ENCODE results near the gene HSPA14.
"Not testable (repeated sequence)": the region's sequence is repeated elsewhere in the genome, so short reads cannot be mapped to it uniquely, and the experiment has no call there.

Gene HSPA14, protein sequence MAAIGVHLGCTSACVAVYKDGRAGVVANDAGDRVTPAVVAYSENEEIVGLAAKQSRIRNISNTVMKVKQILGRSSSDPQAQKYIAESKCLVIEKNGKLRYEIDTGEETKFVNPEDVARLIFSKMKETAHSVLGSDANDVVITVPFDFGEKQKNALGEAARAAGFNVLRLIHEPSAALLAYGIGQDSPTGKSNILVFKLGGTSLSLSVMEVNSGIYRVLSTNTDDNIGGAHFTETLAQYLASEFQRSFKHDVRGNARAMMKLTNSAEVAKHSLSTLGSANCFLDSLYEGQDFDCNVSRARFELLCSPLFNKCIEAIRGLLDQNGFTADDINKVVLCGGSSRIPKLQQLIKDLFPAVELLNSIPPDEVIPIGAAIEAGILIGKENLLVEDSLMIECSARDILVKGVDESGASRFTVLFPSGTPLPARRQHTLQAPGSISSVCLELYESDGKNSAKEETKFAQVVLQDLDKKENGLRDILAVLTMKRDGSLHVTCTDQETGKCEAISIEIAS

DNA sequence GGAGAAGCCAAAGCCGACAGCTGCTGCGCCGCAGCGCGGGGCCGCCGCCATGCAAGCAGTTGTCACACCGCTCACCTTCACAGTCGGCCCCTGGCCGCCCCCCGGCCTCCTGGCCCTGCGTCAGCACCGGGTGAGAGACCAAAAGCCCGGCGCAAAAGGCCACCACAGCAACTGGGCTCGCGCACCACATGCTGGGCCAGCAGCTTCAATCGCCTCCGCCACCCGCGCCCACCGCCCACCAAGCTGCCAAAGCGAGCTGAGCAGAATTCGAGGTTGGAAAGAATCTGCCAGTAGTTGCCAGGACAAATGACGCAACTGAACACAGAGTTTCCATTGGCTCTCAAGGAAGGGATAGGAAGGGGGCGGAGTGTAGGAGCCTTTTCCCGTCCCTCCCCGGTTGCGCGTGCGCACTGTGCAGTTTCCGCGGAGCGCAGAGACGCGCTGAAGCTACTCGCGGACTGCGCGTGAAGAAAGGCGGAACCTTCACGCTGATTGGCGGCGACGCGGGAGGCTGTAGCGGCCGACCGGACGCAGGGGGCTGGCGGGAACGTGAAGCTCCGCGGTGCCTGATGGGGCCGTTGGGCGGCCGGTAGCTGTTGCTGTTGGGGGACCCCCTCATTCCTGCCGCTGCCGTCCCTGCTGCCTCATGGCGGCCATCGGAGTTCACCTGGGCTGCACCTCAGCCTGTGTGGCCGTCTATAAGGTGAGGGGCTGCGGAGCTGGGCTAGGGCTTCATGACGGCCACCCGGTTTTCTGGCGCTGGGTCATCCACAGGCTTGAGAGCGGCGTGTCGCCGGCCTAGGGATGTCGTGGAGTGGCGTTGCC is at the start of gene HSPA14, which contains the start of the genes CDNF and MSANTD7:
HSPA14 (plus strand) TSS at position 550 of the 825 bp plus-strand sequence; CDS start at position 647, 97 bp downstream.
CDNF (minus strand) TSS at position 281 of the 825 bp plus-strand sequence; CDS start at position 190, 91 bp downstream.
MSANTD7 (plus strand) TSS at position 550 of the 825 bp plus-strand sequence. CDS start 3,979 bp downstream, outside the sequence.
- peak; percentile 99 for DNase-seq

DNA sequence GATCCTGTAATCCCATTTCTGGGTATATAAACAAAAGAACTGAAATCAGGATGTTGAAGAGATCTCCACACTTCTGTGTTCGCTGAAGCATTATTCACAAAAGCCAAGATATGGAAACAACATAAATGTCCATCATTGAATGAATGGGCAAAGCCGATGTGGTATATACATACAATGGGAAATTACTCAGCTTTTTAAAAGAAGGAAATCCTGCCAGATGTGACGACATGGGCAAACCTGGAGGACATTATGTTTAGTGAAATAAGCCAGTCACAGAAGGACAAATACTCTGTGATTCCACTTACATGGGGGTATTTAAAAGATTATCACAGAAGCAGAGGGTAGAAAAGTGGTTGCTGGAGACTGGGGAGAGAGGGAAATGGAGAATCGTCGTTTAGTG is 39.5 kb upstream of the HSPA14 start:
- no peak for DNase-seq

DNA sequence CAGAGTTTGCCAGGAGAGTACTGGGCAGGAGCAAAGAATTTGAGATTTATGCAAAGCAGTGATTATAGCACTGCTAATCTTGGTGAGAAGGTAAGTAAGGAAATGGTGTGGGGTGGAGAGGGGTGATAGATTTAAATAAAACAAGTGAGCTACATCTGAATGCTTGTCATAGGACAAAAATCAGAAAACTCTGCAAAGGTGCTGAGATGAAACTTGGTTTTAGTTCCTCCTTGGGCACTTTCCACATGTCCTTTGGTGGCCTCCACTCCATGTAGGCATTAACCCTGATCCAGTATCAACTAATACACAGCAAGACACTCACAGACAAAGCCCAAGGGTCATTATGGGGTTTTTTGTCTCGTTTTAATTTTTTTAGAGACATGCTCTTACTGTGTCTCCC is 37.7 kb upstream of the HSPA14 start:
- no peak for DNase-seq

DNA sequence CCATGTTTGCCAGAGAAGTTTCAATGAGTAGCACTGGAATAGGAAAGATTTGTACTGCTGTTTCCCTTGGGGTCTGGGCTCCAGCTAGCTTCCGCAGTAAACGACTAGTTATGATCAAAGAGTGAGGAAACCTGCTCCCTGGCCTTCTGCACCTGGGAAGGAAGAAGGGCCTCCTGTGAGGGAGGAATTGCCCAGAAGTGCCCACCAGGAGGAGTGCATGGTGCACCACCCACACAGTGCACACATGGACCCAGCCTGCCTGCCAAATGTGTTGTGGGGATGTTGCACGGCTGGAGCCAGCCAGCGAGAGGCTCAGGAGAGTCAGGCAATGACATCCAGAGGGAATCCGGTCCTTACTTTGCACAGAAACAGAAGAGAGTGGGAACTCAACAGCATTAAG is 36.4 kb upstream of the HSPA14 start:
- DNase-seq, result peak; percentile 10

DNA sequence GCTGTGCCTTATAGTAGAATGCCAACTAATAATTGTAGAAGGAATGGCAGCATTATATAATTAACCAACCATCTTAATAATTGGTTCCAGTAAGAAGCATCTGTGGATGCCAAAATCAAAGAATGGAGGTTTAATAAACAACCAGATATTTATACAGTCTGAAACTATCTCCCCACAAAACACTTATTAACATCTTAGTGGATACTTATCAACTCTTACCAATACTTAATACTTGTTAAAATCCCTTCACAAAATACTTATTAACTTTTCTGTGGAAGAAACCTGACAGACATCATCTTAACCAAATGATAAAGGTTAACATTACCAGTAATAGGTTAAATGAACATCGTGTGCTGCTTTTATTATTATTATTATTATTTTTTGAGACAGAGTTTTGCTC is 34.3 kb upstream of the HSPA14 start:
- DNase-seq, result no peak

DNA sequence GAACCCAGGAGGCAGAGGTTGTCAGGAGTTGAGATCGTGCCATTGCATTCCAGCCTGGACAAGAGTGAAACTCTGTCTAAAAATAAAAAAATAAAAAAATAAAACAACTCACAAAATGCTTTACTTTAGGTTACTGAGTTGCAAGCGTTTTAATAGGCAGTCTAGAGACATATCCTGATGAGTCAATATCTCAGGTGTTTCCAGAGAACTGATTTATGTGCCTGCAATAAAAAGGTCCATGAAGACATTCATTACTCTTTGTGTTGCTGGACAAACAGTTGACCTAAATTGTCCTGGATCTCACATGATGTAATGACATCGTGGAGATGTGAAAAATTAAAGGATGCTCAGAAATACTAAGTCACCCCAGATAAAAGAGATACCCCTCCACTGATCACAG is 31.8 kb upstream of the HSPA14 start:
- no peak for DNase-seq

DNA sequence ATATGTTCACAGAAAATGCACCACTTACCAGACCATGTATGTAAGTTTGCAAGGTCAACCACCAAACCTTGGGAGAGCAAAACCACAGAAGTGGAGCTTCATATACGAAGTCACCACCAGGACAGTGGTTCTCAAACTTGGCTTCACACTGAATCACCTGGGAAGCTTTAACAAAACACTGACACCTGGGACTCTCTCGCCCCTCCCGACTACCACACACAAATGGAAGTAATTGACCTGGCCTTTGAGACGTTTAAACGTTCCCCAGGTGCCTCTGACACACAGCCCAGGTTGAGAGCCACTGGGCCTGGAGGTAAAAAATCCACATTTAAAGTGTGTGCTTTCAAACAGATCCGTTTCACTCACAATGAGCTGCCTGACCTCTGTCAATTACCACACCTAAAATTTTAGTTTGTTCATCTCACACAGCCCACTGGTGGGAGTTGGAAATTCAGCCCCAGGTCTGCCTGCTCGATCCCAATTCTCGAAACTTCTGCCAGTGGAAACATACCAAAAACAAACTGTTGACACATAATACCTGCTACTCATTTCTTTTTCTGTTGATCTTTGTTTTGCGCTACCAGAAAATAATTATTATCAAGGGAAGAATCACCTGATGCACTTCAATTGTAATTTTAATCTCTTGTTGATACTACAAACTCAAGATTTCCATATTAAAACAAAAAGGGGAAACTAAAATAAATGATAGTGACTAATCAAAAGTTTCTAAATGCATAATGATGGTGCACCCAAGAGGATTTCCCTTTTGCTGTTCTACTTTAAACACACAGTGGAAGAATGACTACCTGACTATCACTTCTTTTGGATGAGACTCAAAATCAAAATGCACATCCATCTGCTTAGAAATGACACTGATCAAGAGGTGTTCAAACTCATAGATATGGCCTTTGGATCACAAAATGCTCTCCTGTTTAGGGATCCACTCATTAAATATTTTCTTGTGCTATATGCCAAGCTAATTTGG is 26.8 kb upstream of the HSPA14 start:
- DNase-seq, result no peak

DNA sequence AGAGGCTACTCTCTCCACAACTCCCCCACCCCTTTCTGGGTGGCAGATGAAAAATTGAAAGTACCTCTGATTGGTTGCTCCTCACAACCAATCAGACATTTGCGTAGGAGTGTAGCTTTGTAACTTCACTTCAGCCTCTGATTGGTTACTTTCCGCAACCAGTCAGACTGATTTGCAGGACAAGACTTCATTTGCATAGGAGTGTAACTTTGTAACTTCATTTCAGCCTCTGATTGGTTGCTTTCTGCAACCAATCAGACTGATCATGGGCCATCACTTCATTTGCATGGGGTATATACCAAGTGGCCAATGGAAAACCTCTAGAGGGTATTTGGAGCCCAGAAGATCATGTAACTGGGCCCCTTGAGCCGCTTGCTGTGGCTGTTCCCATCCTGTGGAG is 25.8 kb upstream of the HSPA14 start:
- DNase-seq, result no peak

DNA sequence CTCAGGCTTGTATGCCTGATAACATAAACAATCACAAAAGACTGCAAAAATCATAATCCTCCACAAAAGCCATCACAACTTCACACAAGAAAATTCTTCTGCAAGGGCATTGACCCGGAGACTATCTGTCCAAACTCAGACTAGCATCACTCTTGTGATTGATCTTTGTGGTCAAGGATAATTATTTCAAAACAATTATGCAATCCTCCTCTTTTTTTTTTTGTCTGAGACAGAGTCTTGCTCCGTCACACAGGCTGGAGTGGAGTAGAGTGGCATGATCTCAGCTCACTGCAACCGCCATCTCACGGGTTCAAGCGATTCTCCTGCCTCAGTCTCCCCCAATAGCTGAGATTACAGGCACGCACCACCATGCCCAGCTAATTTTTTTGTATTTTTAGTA is 22.4 kb upstream of the HSPA14 start:
- DNase-seq, result no peak

DNA sequence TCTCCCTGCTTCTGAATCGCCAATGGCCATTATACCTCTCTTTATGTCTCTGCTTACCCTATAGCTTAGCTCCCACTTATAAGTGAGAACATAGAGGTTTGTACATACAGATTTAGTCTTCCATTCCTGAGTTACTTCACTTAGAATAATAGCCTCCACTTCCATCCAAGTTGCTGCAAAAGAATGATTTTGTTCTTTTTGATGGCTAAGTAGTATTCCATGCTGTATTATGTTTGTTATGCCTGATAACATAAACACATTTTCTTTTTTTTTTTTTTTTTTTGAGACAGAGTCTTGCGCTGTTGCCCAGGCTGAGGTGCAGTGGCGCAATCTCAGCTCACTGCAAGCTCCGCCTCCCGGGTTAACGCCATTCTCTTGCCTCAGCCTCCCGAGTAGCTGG is 21.4 kb upstream of the HSPA14 start:
- not testable (repeated sequence) for DNase-seq

DNA sequence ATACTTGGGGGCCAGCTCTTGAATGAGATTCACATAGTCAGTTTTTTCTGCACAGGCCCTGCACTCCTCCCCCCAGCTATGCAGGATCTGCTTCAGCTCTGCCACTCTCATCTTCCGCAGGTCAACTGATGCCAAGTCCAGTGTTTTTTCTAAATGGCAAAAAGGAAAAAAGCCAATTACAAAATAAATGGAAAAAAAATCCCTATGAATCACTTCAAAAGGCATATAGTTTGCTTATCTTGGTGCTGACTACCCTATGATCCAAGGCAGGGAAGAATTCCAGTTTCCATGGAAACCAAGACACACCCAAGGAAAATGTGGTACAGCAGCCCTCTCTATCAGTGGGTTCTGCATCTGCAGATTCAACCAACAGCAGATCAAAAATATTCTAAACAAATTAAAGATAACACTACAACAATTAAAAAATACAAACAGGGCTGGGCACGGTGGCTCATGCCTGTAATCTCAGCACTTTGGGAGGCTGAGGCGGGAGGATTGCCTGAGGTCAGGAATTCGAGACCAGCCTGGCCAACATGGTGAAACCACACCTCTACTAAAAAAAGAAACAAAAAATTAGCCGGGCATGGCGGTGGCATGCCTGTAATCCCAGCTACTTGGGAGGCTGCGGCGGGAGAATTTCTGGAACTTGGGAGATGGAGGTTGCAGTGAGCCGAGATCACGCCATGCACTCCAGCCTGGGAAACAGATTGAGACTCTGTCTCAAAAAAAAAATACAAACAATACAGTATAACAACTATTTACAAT is 17.9 kb upstream of the HSPA14 start:
- no peak for DNase-seq

DNA sequence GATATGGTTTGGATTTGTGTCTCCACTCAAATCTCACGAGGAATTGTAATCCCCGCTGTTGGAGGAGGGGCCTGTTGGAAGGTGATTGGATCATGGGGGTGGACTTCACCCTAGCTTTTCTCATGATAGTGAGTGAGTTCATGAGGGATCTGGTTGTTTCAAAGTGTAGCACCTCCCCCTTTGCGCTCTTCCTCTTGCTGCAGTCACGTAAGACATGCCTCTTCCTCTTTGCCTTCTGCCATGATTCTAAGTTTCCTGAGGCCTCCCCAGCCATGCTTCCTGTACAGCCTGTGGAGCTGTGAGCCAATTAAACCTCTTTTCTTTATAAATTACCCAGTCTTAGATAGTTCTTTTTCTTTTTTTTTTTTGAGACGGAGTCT is 17.3 kb upstream of the HSPA14 start:
- DNase-seq, result no peak

DNA sequence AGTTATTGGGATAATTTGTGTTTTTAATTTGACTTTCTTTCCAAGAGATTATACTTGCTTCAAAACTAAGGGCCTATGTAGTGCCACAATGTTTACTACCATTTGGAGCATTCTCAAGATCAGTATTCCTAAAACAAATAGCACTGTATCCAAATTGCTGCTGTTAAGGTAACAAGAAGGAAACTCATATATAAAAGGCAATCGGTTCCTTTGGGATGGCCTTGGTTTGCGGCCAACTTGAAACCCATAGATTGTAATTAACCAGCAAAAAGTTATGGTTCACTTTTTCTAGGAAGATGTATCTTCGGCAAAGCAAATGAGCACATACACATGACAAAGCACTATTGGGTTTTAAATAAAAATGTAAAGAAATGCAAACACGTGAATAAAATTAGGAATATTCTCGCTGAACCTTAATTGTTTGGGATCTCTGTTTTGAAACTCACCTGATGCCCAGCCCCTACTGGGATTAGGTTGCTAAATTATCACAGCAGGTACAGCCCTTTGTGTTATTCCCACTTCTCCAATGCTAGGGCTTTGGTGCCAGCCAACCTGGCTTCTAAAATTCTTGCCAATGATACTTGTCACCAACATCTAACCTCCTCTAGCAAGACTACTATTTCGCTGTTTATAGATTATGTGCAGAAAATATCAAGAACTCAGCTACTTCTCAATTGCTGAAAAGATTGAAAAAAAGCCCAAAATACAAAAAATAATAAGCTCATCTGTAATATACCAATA is 16.3 kb upstream of the HSPA14 start:
- no peak for DNase-seq

DNA sequence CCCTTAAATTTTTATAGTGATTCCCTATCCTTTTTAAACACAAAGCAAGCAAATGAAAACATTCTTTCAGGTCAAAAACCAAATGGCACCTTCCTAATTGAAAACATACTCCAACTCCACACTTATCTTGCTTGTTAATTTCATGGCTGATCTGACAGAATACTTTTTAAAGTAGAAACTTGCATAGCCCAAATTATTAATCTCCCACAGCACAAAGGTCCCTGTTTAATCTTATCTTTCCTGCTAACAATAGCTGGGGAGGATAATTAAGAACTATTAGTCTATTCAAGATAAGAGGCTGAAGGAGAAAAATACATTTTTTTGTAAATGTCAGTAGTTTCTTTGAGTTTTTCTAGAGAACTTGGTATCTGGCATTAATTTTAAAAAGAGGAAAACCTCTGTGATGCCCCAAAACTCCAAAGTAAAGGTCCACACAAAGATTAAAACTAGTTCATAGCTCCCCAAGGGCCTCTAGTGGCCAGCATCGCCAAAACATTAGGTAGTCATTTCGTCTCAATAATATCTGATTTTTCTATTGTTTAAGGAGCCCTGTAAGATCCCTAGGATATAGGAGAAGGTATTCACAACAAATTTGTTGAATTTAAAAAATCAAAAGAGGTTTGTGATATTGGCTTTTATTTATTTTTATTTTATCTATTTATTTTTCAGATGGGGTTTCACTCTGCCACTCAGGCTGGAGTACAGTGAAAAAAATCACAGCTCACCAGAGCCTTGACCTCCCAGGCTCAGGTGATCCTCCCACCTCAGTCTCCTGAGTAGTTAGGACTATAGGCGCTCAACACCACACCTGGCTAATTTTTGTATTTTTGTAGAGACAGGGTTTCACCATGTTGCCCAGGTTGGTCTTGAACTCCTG is 15.0 kb upstream of the HSPA14 start:
- peak; percentile 44 for DNase-seq

DNA sequence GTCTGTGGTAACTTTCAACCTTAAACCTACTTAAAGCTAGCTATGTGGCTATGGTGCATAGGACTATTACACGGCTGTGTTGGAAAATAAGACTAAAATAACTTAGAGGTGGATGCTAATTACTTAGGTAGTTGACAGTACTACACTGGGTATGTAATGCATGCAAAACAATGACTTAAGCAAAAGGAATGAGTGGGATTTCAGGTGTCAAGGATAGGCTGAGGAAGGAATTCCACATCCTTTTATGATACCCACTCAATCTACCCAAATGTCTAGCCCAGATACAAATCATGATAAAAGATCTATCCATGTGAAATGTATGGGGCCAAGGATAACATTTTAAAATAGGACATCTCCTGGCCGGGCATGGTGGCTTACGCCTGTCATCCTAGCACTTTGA is 14.1 kb upstream of the HSPA14 start:
- DNase-seq, result no peak

DNA sequence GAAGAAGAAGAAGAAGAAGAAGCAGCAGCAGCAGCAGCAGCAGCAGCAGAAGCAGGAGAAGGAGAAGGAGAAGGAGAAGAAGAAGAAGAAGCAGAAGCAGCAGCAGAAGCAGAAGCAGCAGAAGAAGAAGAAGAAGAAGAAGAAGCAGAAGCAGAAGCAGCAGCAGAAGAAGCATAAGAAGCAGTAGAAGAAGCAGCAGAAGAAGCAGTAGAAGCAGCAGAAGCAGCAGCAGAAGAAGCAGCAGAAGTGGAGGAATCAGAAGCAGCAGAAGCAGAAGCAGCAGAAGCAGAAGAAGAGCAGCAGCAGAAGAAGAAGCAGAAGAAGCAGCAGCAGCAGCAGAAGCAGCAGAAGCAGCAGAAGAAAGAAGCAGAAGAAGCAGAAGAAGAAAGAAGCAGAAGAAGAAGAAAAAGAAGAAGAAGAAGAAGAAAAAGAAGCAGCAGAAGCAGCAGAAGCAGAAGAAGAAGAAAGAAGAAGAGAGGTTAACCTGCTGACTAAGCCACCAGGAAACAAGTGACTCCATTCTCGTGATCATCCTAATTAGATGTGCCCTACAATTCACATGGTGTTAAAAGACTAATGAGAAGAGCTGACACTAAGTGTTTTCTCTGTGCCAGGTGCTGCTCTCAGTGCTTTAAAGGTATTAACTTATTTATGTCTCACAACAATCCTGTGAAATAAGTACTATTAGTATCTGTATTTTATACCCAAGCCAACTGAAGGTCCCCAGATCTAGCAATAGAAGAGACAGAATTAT is 11.9 kb upstream of the HSPA14 start:
- no peak for DNase-seq

DNA sequence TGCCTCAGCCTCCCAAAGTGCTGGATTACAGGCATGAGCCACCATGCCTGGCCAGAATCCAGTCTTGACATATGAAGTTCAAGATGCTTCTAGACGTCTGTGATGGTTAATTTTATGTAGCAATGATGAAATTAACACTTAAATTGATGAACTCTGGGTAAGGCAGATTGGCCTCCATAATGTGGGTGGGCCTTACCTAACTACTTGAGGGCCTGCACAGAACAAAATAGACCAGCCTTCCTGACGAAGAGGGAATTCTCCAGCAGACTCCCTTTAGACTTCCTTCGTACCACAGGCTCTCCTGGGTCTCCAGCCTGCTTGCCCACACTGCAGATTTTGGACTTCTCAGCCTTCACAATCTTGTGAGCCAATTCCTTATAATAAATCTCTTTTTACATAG is 5.0 kb upstream of the HSPA14 start:
- DNase-seq, result no peak

DNA sequence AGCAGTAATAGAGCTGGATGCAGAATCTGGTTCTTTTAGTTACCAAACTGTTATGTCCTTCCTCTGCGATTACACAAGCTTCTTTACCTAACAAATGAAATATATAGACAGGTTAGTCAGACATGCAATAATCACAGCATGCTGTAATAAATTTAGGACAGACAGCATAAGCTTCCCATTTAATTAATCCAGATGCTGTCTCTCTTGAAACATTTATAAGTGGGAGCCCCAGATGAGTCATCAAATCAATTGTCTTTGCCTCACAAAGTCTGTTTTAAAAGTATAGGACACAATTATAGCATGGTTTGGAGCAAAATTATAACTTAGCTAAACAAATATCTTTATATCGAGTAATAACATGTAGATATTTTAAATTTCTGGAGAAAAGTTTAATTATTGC is 1.9 kb upstream of the HSPA14 start:
- peak; percentile 23 for DNase-seq

All from NCI-H82 (cell line).